H1 (cell line): ENCODE data around the gene RNU7-1. TPM values are rescaled to one million over a fixed set of nuclear protein-coding genes. Genes with fewer than 3 reads are reported as not detected.

Experiments used
- CTCF ChIA-PET: fragments of 300-600 bp; sonication (Branson Sonifier 250); formaldehyde crosslinking; loops from one replicate; lab custom pipeline; 2021; ENCODE audit not compliant: partially characterized antibody; lab: Charles Lee
- POLR2A ChIA-PET: fragments of 300-600 bp; sonication (Branson Sonifier 250); formaldehyde crosslinking; loops from one replicate; lab custom pipeline; 2021; ENCODE audit warnings: inconsistent platforms; ENCODE audit not compliant: partially characterized antibody; lab: Charles Lee
- DNase-seq, 2 experiments: peaks; one replicate each; pipeline versions ENCODE4 v3.0.0 to v3.0.0-alpha.2; 2010 to 2022; ENCODE audit warnings: low spot score in 2 of 2, low read depth in 1 of 2, mixed read lengths in 1 of 2
- FAIRE-seq: peaks from 2 replicates; lab custom pipeline; 2011; peaks lifted over from hg19 to GRCh38; lab: Jason Lieb, UNC
- H2AFZ ChIP-seq: 2 replicates; pipeline ENCODE4 v1.8.1; 2012; ENCODE audit warnings: low read length, inconsistent platforms
- H2AK5ac ChIP-seq: 2 replicates; pipeline ENCODE4 v1.6.1; 2013; ENCODE audit warnings: low read depth, low read length
- H2BK120ac ChIP-seq: replicated peaks from 2 replicates; pipeline ENCODE3; 2013; ENCODE audit warnings: low read depth, low read length, inconsistent platforms
- H2BK12ac ChIP-seq: 2 replicates; pipeline ENCODE4 v1.6.1; 2013; ENCODE audit warnings: low read depth, low read length
- H2BK15ac ChIP-seq: 2 replicates; pipeline ENCODE4 v1.6.1; 2013; ENCODE audit warnings: low read length
- H2BK20ac ChIP-seq: 2 replicates; pipeline ENCODE4 v1.6.1; 2013; ENCODE audit warnings: low read length
- H2BK5ac ChIP-seq: 2 replicates; pipeline ENCODE4 v1.6.1; 2013; ENCODE audit warnings: low read depth, low read length
- H3K14ac ChIP-seq: 2 replicates; pipeline ENCODE4 v1.6.1; 2013; ENCODE audit warnings: inconsistent platforms; ENCODE audit not compliant: insufficient read length
- H3K18ac ChIP-seq: 2 replicates; pipeline ENCODE4 v1.6.1; 2013; ENCODE audit warnings: low read length; ENCODE audit errors: extremely low read depth
- H3K23ac ChIP-seq: 2 replicates; pipeline ENCODE4 v1.6.1; 2013; ENCODE audit warnings: inconsistent platforms; ENCODE audit not compliant: insufficient read length
- H3K23me2 ChIP-seq: 2 replicates; pipeline ENCODE4 v1.6.1; 2013; ENCODE audit warnings: low read depth, low read length
- H3K27ac ChIP-seq: 2 replicates; pipeline ENCODE4 v1.6.1; 2011; ENCODE audit warnings: low read depth, low read length, inconsistent platforms
- H3K27me3 ChIP-seq, 4 experiments: replicated peaks in 1 of 4; 1 replicate in 1 of 4; 2 replicates in 3 of 4; pipeline versions ENCODE4 v1.6.1 to v1.8.1; 2011 to 2013; ENCODE audit warnings: low read length in 3 of 4, mild to moderate bottlenecking in 3 of 4, inconsistent platforms in 2 of 4, mixed read lengths in 2 of 4, moderate library complexity in 1 of 4; ENCODE audit not compliant: control insufficient read depth in 3 of 4, insufficient read depth in 3 of 4; ENCODE audit errors: extremely low read depth in 1 of 4
- H3K36me3 ChIP-seq, 4 experiments: 2 replicates each; pipeline versions ENCODE4 v1.6.1 to v1.8.1; 2011 to 2013; ENCODE audit warnings: mild to moderate bottlenecking in 4 of 4, low read length in 3 of 4, moderate library complexity in 2 of 4, control low read depth in 1 of 4, inconsistent platforms in 1 of 4; ENCODE audit not compliant: insufficient read depth in 4 of 4, control insufficient read depth in 2 of 4
- H3K4ac ChIP-seq: replicated peaks from 2 replicates; pipeline ENCODE3; 2013; ENCODE audit warnings: low read length, low read depth, mixed read lengths, inconsistent platforms; ENCODE audit not compliant: insufficient read length
- H3K4me1 ChIP-seq, 4 experiments: replicated peaks in 1 of 4; 1 replicate in 1 of 4; 2 replicates in 3 of 4; pipeline versions ENCODE4 v1.6.1 to v1.8.1; 2011 to 2013; ENCODE audit warnings: low read length in 3 of 4, inconsistent platforms in 2 of 4, mixed read lengths in 1 of 4; ENCODE audit not compliant: insufficient read depth in 4 of 4, control insufficient read depth in 3 of 4
- H3K4me2 ChIP-seq, 2 experiments: 2 replicates each; pipeline versions ENCODE4 v1.6.1 to v1.8.1; 2011 to 2013; ENCODE audit warnings: low read depth in 2 of 2, low read length in 2 of 2, control low read depth in 1 of 2, inconsistent platforms in 1 of 2, mild to moderate bottlenecking in 1 of 2; ENCODE audit not compliant: insufficient read depth in 1 of 2
- H3K4me3 ChIP-seq, 4 experiments: fragments of 200-600, 300-600 bp in 1 of 4; sonication (generic), shearing (Covaris generic), sonication (Bioruptor Twin) in 1 of 4; 2 replicates each; pipeline versions ENCODE4 v1.5.1 to v1.8.1; 2011 to 2016; ENCODE audit warnings: low read length in 4 of 4, low read depth in 3 of 4, control low read depth in 2 of 4, inconsistent platforms in 2 of 4, mild to moderate bottlenecking in 2 of 4, mixed read lengths in 1 of 4, moderate library complexity in 1 of 4; ENCODE audit not compliant: insufficient read depth in 2 of 4; ENCODE audit errors: extremely low read depth in 1 of 4
- H3K56ac ChIP-seq: replicated peaks from 2 replicates; pipeline ENCODE3; 2013; ENCODE audit warnings: low read depth, mild to moderate bottlenecking, mixed read lengths, low read length, inconsistent platforms; ENCODE audit not compliant: insufficient read length
- H3K79me1 ChIP-seq: 2 replicates; pipeline ENCODE4 v1.6.1; 2013; ENCODE audit warnings: low read depth, low read length, control low read depth
- H3K79me2 ChIP-seq, 2 experiments: 2 replicates each; pipeline versions ENCODE4 v1.6.1 to v1.8.1; 2012 to 2013; ENCODE audit warnings: low read length in 2 of 2, mild to moderate bottlenecking in 2 of 2, inconsistent platforms in 1 of 2; ENCODE audit not compliant: insufficient read depth in 2 of 2, control insufficient read depth in 1 of 2
- H3K9ac ChIP-seq, 4 experiments: replicated peaks in 1 of 4; 1 replicate in 1 of 4; 2 replicates in 3 of 4; pipeline versions ENCODE4 v1.6.1 to v1.8.1; 2011 to 2013; ENCODE audit warnings: low read depth in 3 of 4, low read length in 3 of 4, control low read depth in 2 of 4, mild to moderate bottlenecking in 2 of 4, moderate library complexity in 2 of 4, inconsistent platforms in 1 of 4; ENCODE audit errors: extremely low read depth in 1 of 4
- H3K9me3 ChIP-seq, 2 experiments: 2 replicates each; pipeline versions ENCODE4 v1.6.1 to v1.8.1; 2012 to 2013; ENCODE audit warnings: mild to moderate bottlenecking in 2 of 2, moderate library complexity in 2 of 2, control low read depth in 1 of 2, inconsistent platforms in 1 of 2, low read depth in 1 of 2, low read length in 1 of 2, mixed read lengths in 1 of 2; ENCODE audit not compliant: insufficient read depth in 2 of 2
- H4K20me1 ChIP-seq, 2 experiments: replicated peaks in 1 of 2; 2 replicates each; pipeline versions ENCODE3 to v1.8.1; 2011 to 2013; ENCODE audit warnings: inconsistent platforms in 2 of 2, low read length in 2 of 2, mild to moderate bottlenecking in 1 of 2; ENCODE audit not compliant: insufficient read depth in 2 of 2, control insufficient read depth in 1 of 2
- H4K5ac ChIP-seq: 2 replicates; pipeline ENCODE4 v1.6.1; 2013; ENCODE audit warnings: low read length, low read depth, mixed read lengths, inconsistent platforms; ENCODE audit not compliant: insufficient read length
- H4K8ac ChIP-seq: 2 replicates; pipeline ENCODE4 v1.8.0; 2013; ENCODE audit warnings: mild to moderate bottlenecking, moderate library complexity, low read length, inconsistent platforms; ENCODE audit not compliant: insufficient read depth; ENCODE audit errors: extremely low read depth
- H4K91ac ChIP-seq: replicated peaks from 2 replicates; pipeline ENCODE3; 2013; ENCODE audit warnings: low read length, mixed read lengths, inconsistent platforms; ENCODE audit not compliant: insufficient read length
- BRCA1 ChIP-seq: IDR thresholded peaks from 2 replicates; pipeline ENCODE4 v1.6.1; 2012; ENCODE audit warnings: low read depth, low read length, improper control_type of control experiment
- CREB1 ChIP-seq: IDR thresholded peaks from 2 replicates; pipeline ENCODE4 v1.6.1; 2012; ENCODE audit warnings: inconsistent platforms
- KDM5A ChIP-seq: fragments of 200-600 bp; IDR thresholded peaks from 2 replicates; pipeline ENCODE4 v1.7.1; 2012; ENCODE audit warnings: mild to moderate bottlenecking, low read length, inconsistent platforms, mixed read lengths
- MAFK ChIP-seq: IDR thresholded peaks from 2 replicates; pipeline ENCODE4 v1.6.1; 2012; ENCODE audit warnings: low read depth, mild to moderate bottlenecking, improper control_type of control experiment, low read length
- PHF8 ChIP-seq: fragments of 200-600 bp; sonication (generic); conservative IDR thresholded peaks from 2 replicates; pipeline ENCODE4 v1.7.1; 2012; ENCODE audit warnings: low read depth, mild to moderate bottlenecking, inconsistent platforms, low read length, moderate library complexity
- TCF12 ChIP-seq: IDR thresholded peaks from 2 replicates; pipeline ENCODE4 v1.6.1; 2011; ENCODE audit warnings: low read depth, mild to moderate bottlenecking, low read length
- WGBS, 2 experiments: shearing (Covaris generic) in 1 of 2; methylation state at CpG; one replicate each; pipeline versions ENCODE4 v1.1.6 to v1.1.7; 2013 to 2015; ENCODE audit warnings: low lambda C conversion rate in 2 of 2, mixed read lengths in 2 of 2, inconsistent platforms in 1 of 2, low coverage in 1 of 2, missing lambda C conversion rate in 1 of 2; ENCODE audit not compliant: insufficient replicate concordance in 2 of 2, insufficient coverage in 1 of 2, insufficient read length in 1 of 2; ENCODE audit errors: extremely low coverage in 1 of 2, missing lambda C conversion rate in 1 of 2; 5-methylcytosine and 5-hydroxymethylcytosine counted together
- polyA plus RNA-seq, 7 experiments: library from polyadenylated mRNA; depleted of rRNA in 3 of 7; stranded (reverse) in 5 of 7; unstranded in 2 of 7; fragments of >200 nt in 5 of 7; fragments of 200-250 nt in 2 of 7; gene quantifications; 1 replicate in 5 of 7; 2 replicates in 1 of 7; 4 replicates in 1 of 7; pipeline versions ENCODE4 v1.2.1 to v1.2.3, GENCODE V29; 2011 to 2013; ENCODE audit warnings: missing spikeins in 2 of 7, mixed read lengths in 2 of 7
- total RNA-seq: library from RNA; stranded (reverse); fragmentation: NEBNext Ultra II Directional; extraction: Animal tissue kit (Norgen Biotek cat#: 25700); gene quantifications from 2 replicates; pipeline ENCODE4 v1.2.1, GENCODE V29; 2021

Gene RNU7-1
- total and polyA plus RNA-seq, 2 of the 8 experiments (the other 6 are each of a cell fraction or from before 2014, with no cell fraction given), result not detected

DNA sequence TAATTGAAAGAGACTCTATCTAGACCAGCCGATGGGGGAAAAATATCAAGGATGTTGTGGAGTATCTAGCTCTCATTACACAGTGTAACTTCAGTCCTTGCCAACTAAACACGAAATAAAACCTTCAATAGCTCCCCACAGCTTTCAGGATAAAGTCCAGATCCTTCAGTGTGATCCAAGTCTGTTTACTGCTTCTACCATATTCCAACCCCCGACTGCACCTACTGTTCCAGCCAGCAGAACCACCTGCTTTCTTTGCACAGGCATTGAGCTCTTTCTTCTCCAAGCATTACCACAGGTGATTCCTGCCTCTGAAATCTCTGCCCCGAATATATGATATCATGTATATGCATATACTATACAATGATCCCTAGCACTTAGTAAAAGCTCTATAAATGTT, 41.2 kb upstream of the RNU7-1 start:
- no peak overlapping the region for H3K18ac ChIP-seq
- no peaks in the 10 kb centered on the region for H3K9me3 ChIP-seq
- no peak overlapping the region for H4K91ac ChIP-seq
- no peak overlapping the region for H3K23ac ChIP-seq
- H3K79me1 ChIP-seq, result no peaks in the 10 kb centered on the region
- no peak overlapping the region for H3K14ac ChIP-seq
- TF ChIP-seq PHF8 (no peak), BRCA1 (no peak), MAFK (no peak), TCF12 (no peak), KDM5A (no peak), CREB1 (no peak)
- no peak overlapping the region for H2BK5ac ChIP-seq
- no peak overlapping the region for H3K4me3 ChIP-seq
- no peak overlapping the region for H3K27ac ChIP-seq
- peak overlapping the region; percentile 78; the same call in 1 of the 2 replicates for H2BK12ac ChIP-seq
- H3K23me2 ChIP-seq, result peaks cover 3% of the 10 kb centered on the region; the same call in 1 of the 2 replicates
- peaks cover 3 to 12% (median 11%) of the 10 kb centered on the region in 4 experiments; a peak in 5 of 7 replicates for H3K4me1 ChIP-seq
- no peak overlapping the region for H3K4me2 ChIP-seq
- H3K9ac ChIP-seq, result no peak overlapping the region
- no peak overlapping the region for H4K8ac ChIP-seq
- FAIRE-seq, result no peak
- H2BK20ac ChIP-seq, result no peak overlapping the region
- ChIA-PET CTCF (interaction anchor here (0.9 to 13.0 kb wide), 8 partner anchors 10 to 206 kb away, joined by 3 to 74 read pairs (median 4); partner anchors contain the start of genes ENO2 and SPSB2), POLR2A (interaction anchor here (3.4 to 39.6 kb wide), 4 partner anchors 10 to 40 kb away, joined by 22 to 1027 read pairs (median 246); partner anchors contain the start of genes ATN1, C12orf57, PTPN6 and RNU7-1)
- no peak overlapping the region for H4K5ac ChIP-seq
- peaks cover 0 to 4% (median 0%) of the 10 kb centered on the region in 4 experiments; a peak in 4 of 7 replicates for H3K27me3 ChIP-seq
- no peaks in the 10 kb centered on the region for H3K79me2 ChIP-seq
- no peaks in the 10 kb centered on the region for H3K36me3 ChIP-seq
- DNase-seq, result no peak
- no peak overlapping the region; the same call in 1 of the 2 replicates for H2AK5ac ChIP-seq
- no peak overlapping the region for H2BK15ac ChIP-seq
- no peak overlapping the region for H3K4ac ChIP-seq
- H3K56ac ChIP-seq, result no peak overlapping the region
- H4K20me1 ChIP-seq, result no peaks in the 10 kb centered on the region
- H2AFZ ChIP-seq, result no peak overlapping the region
- WGBS, 2 experiments, result 84% methylated on average over 4 of the region's 4 CpGs; no CpG with 5 or more reads in 1 of the 2 experiments
- H2BK120ac ChIP-seq, result no peak overlapping the region
